Activated CD8-positive, alpha-beta memory T cell treated with anti-CD3 and anti-CD28 coated beads, Interleukin-2, amount 10 ng/mL, durations not matched to agents 7 days and 5 days (primary cell): ENCODE measurements around the gene EIPR1. TPM values are rescaled to one million over a fixed set of nuclear protein-coding genes. Genes with fewer than 3 reads are reported as not detected.
"Not testable (repeated sequence)": the region's sequence is repeated elsewhere in the genome, so short reads cannot be mapped to it uniquely, and the experiment has no call there.

ENCODE experiments used
- ATAC-seq: fragments of 150-1000 bp; cut with Tn5 transposase; one replicate; pipeline ENCODE4 v1.10.0; 2021; ENCODE audit warnings: moderate library complexity
- CTCF ChIA-PET: fragments of 350-600 bp; sonication (Branson Sonifier 250); formaldehyde crosslinking; loops from one replicate; lab custom pipeline; 2021; ENCODE audit warnings: antibody characterized with exemption; lab: Charles Lee
- DNase-seq: peaks from one replicate; pipeline ENCODE4 v3.0.0-alpha.2; 2020
- H3K27ac Mint-ChIP-seq: one replicate; pipeline ENCODE4 v1.8.0; 2021; ENCODE audit warnings: mild to moderate bottlenecking, mixed read lengths
- H3K27me3 Mint-ChIP-seq: one replicate; pipeline ENCODE4 v1.8.0; 2021; ENCODE audit warnings: mixed read lengths
- H3K36me3 Mint-ChIP-seq: one replicate; pipeline ENCODE4 v1.8.0; 2021; ENCODE audit warnings: mild to moderate bottlenecking, mixed read lengths
- H3K4me1 Mint-ChIP-seq: one replicate; pipeline ENCODE4 v1.8.0; 2021; ENCODE audit warnings: mixed read lengths
- H3K4me3 Mint-ChIP-seq: one replicate; pipeline ENCODE4 v1.8.0; 2021; ENCODE audit warnings: mild to moderate bottlenecking, moderate library complexity, mixed read lengths
- H3K9me3 Mint-ChIP-seq: one replicate; pipeline ENCODE4 v1.8.0; 2022; ENCODE audit warnings: low read depth, mixed read lengths
- total RNA-seq, 2 experiments: library from RNA; stranded (reverse); gene quantifications; one replicate each; pipeline ENCODE4 v1.2.3, GENCODE V29; 2021

The EIPR1 gene
- total RNA-seq, 2 experiments from 2014 or later, result 40.7 to 44.7 TPM

GRCh38 chr2:3368261-3368722, 9.3 kb downstream of the EIPR1 start:
- no peak for ATAC-seq
- no peak for DNase-seq
- H3K36me3 Mint-ChIP-seq, result peaks cover 13% of the 10 kb centered on the region
- H3K4me3 Mint-ChIP-seq, result no peak overlapping the region
- peaks cover 6% of the 10 kb centered on the region for H3K4me1 Mint-ChIP-seq
- peaks cover 2% of the 10 kb centered on the region for H3K9me3 Mint-ChIP-seq
- CTCF ChIA-PET, result no interaction called here
- no peak overlapping the region for H3K27ac Mint-ChIP-seq
- H3K27me3 Mint-ChIP-seq, result no peaks in the 10 kb centered on the region

DNA sequence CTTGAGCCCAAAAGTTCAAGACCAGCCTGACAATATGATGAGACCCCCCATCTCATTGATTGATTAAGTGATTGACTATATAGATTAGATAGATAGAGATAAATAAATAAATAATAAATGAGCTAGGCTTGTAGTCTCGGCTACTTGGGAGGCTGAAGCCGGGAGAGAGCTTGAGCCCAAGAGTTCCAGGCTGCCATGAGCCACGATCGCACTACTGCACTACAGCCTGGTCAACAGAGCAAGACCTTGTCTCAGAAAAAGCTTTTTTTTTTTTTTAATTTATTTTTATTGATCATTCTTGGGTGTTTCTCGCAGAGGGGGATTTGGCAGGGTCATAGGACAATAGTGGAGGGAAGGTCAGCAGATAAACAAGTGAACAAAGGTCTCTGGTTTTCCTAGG, 12.4 kb downstream of the EIPR1 start:
- CTCF ChIA-PET, result no interaction called here
- H3K27me3 Mint-ChIP-seq, result no peaks in the 10 kb centered on the region
- H3K27ac Mint-ChIP-seq, result no peak overlapping the region
- peaks cover 2% of the 10 kb centered on the region for H3K9me3 Mint-ChIP-seq
- DNase-seq (no peak), ATAC-seq (no peak)
- peaks cover 13% of the 10 kb centered on the region for H3K36me3 Mint-ChIP-seq
- no peak overlapping the region for H3K4me3 Mint-ChIP-seq
- H3K4me1 Mint-ChIP-seq, result peaks cover 31% of the 10 kb centered on the region

GRCh38 chr2:3361518-3362389, 15.9 kb downstream of the EIPR1 start:
- H3K4me1 Mint-ChIP-seq, result peaks cover 38% of the 10 kb centered on the region

DNA sequence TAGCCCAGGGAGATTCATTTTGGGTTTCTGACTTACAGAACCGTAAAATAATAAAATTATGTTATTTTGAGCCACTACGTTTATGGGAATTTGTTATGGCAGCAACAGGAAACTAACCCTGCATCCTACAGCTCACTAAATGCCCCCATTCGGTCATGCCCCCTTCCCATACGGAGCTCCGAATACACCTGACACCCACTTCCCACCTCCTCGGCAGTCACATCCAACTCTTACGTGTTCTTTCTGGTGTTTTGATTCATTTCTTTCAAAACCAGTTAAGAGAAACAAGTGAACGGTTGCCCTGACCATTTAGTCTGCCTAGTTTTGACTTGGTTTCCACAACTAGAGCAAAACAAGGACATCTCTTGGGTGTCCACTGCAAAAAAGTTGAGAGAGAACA, 19.7 kb downstream of the EIPR1 start:
- Mint-ChIP-seq H3K36me3 (peaks cover 14% of the 10 kb centered on the region), H3K27me3 (no peaks in the 10 kb centered on the region), H3K4me1 (peaks cover 31% of the 10 kb centered on the region), H3K4me3 (no peak overlapping the region), H3K27ac (no peak overlapping the region), H3K9me3 (no peaks in the 10 kb centered on the region)
- CTCF ChIA-PET, result no interaction called here
- DNase-seq (no peak), ATAC-seq (no peak)

More at GRCh38 chr2:3361518-3362389, 15.9 kb downstream of the EIPR1 start:
- H3K27me3 Mint-ChIP-seq, result no peaks in the 10 kb centered on the region
- DNase-seq (no peak), ATAC-seq (no peak)
- H3K9me3 Mint-ChIP-seq, result no peaks in the 10 kb centered on the region
- H3K4me3 Mint-ChIP-seq, result no peak overlapping the region
- H3K27ac Mint-ChIP-seq, result peak overlapping the region; percentile 14
- CTCF ChIA-PET, result no interaction called here
- peaks cover 3% of the 10 kb centered on the region for H3K36me3 Mint-ChIP-seq

DNA sequence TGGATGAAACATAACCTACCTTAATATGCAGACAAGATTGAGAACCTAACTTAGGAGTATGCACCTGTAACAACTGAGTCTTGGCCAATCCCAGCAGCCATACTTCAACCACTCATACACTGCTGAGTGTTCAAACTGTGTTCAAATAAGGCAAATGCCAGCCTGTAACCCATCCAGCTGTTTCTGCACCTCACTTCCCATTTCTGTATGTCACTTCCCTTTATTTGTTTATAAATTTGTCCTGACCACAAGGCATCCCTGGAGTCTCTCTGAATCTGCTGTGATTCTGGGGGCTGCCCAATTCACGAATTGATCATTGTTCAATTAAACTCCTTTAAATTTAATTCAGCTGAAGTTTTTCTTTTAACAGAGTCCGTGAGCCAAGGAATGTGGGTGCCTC, 20.2 kb downstream of the EIPR1 start:
- H3K4me3 Mint-ChIP-seq, CTCF ChIA-PET, H3K27me3 Mint-ChIP-seq, H3K9me3 Mint-ChIP-seq, ATAC-seq, H3K27ac Mint-ChIP-seq, DNase-seq: not testable (repeated sequence)
- Mint-ChIP-seq H3K4me1 (peaks cover 27% of the 10 kb centered on the region), H3K36me3 (peaks cover 18% of the 10 kb centered on the region)

GRCh38 chr2:3356799-3357198, 20.8 kb downstream of the EIPR1 start:
- Mint-ChIP-seq H3K27ac (peak overlapping the region; percentile 31), H3K36me3 (peaks cover 23% of the 10 kb centered on the region), H3K9me3 (peaks cover 6% of the 10 kb centered on the region), H3K4me3 (no peak overlapping the region), H3K27me3 (no peaks in the 10 kb centered on the region), H3K4me1 (peaks cover 20% of the 10 kb centered on the region)
- CTCF ChIA-PET, result no interaction called here
- ATAC-seq, result no peak
- DNase-seq, result no peak

- Mint-ChIP-seq H3K36me3 (peaks cover 30% of the 10 kb centered on the region), H3K4me3 (no peak overlapping the region), H3K27ac (peak overlapping the region; percentile 40), H3K9me3 (peaks cover 9% of the 10 kb centered on the region), H3K4me1 (peaks cover 14% of the 10 kb centered on the region), H3K27me3 (no peaks in the 10 kb centered on the region)
- CTCF ChIA-PET, result interaction anchor here (1.0 kb wide), 1 partner anchor 296 kb away, joined by 3 read pairs; no protein-coding TSS in a partner anchor
- ATAC-seq (no peak), DNase-seq (no peak)
Measured at GRCh38 chr2:3355951-3356569, 21.6 kb downstream of the EIPR1 start.

- H3K36me3 Mint-ChIP-seq, result peaks cover 40% of the 10 kb centered on the region
- CTCF ChIA-PET, result no interaction called here
- H3K27me3 Mint-ChIP-seq, result no peaks in the 10 kb centered on the region
- H3K27ac Mint-ChIP-seq, result no peak overlapping the region
- no peak for ATAC-seq
- peaks cover 11% of the 10 kb centered on the region for H3K4me1 Mint-ChIP-seq
- DNase-seq, result no peak
- peaks cover 15% of the 10 kb centered on the region for H3K9me3 Mint-ChIP-seq
- H3K4me3 Mint-ChIP-seq, result no peak overlapping the region
Measured at GRCh38 chr2:3354986-3355385, 22.6 kb downstream of the EIPR1 start.

- Mint-ChIP-seq H3K4me1 (no peaks in the 10 kb centered on the region), H3K36me3 (peaks cover 64% of the 10 kb centered on the region), H3K9me3 (peaks cover 15% of the 10 kb centered on the region), H3K4me3 (no peak overlapping the region), H3K27ac (no peak overlapping the region), H3K27me3 (no peaks in the 10 kb centered on the region)
- CTCF ChIA-PET, result no interaction called here
- DNase-seq, result no peak
- no peak for ATAC-seq
Measured at GRCh38 chr2:3349211-3349693, 28.4 kb downstream of the EIPR1 start.

DNA sequence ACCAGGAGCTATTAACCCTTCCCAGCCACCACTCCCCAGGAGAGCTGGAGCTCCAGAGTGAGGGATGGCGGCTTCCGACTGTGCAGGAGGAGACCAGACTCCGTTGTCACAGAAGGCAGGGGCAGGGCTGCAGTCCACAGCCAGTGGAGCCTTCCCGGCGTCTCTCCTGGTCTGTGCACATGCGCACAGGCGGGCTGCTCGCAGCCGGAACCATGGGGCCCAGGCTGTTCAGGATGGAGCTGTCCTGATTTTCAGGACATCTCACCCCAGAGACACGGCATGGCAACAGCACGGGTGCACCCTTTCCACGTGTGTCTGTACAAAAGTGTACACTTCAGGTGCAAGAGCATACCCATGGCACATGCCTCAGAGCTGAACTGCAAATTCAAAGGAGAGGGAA, 28.9 kb downstream of the EIPR1 start:
- Mint-ChIP-seq H3K4me3 (no peak overlapping the region), H3K27ac (no peak overlapping the region), H3K4me1 (no peaks in the 10 kb centered on the region), H3K9me3 (peaks cover 15% of the 10 kb centered on the region), H3K36me3 (peaks cover 59% of the 10 kb centered on the region), H3K27me3 (no peaks in the 10 kb centered on the region)
- ATAC-seq, result no peak
- CTCF ChIA-PET, result no interaction called here
- DNase-seq, result no peak

DNA sequence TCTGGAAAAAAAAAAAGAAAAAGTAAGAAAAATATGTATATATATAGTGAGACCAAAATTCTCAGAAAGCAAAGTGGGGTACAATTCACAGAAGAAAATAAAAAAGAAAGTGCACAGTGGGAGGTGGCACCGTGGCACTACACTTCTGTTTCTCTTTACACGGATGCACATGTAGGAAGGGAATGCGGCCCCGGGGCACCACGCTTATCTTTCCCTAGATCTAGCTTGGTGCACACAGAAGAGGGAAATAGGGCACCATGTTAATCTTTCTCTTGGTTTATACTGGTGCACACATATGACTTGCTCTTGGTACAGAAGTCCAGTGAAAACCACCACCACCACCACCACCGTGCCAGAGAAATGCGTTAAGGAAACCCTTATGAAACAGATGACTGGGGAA, 32.0 kb downstream of the EIPR1 start:
- H3K4me1 Mint-ChIP-seq, result peaks cover 2% of the 10 kb centered on the region
- H3K27me3 Mint-ChIP-seq, result no peaks in the 10 kb centered on the region
- H3K36me3 Mint-ChIP-seq, result peaks cover 32% of the 10 kb centered on the region
- DNase-seq (no peak), ATAC-seq (no peak)
- CTCF ChIA-PET, result no interaction called here
- H3K9me3 Mint-ChIP-seq, result peaks cover 5% of the 10 kb centered on the region
- H3K4me3 Mint-ChIP-seq, result no peak overlapping the region
- no peak overlapping the region for H3K27ac Mint-ChIP-seq

GRCh38 chr2:3344897-3345296, 32.7 kb downstream of the EIPR1 start:
- no peak for DNase-seq
- Mint-ChIP-seq H3K4me1 (peaks cover 2% of the 10 kb centered on the region), H3K36me3 (peaks cover 28% of the 10 kb centered on the region), H3K27ac (no peak overlapping the region), H3K9me3 (no peaks in the 10 kb centered on the region), H3K27me3 (no peaks in the 10 kb centered on the region), H3K4me3 (no peak overlapping the region)
- no peak for ATAC-seq
- CTCF ChIA-PET, result no interaction called here

DNA sequence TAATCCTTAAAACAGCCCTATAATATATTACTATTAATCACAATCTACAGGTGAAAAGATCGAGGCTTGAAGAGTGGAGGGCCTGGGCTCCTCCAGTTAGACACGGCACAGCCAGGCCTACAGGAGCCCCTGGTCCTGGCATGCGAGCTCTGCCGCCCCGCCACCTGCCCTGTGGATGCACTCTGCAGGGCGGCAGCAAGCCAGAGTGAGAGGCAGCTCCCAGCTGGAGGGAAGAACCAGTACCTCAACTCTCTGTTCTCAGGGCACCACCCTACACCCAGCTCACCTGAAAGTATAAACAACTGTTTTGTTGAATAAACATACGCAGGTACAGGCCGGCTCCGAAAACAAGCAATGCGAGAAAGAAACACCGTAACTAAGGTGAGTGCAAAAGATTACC, 34.6 kb downstream of the EIPR1 start:
- no peak for DNase-seq
- CTCF ChIA-PET, result no interaction called here

GRCh38 chr2:3342324-3342723, 35.3 kb downstream of the EIPR1 start:
- Mint-ChIP-seq H3K4me3 (no peak overlapping the region), H3K9me3 (no peaks in the 10 kb centered on the region), H3K36me3 (peaks cover 19% of the 10 kb centered on the region), H3K4me1 (peaks cover 2% of the 10 kb centered on the region), H3K27ac (no peak overlapping the region), H3K27me3 (no peaks in the 10 kb centered on the region)
- no peak for ATAC-seq
- DNase-seq, result no peak
- CTCF ChIA-PET, result no interaction called here

More for the DNA sequence above, 34.6 kb downstream of the EIPR1 start:
- Mint-ChIP-seq H3K4me3 (no peak overlapping the region), H3K9me3 (no peaks in the 10 kb centered on the region), H3K36me3 (peaks cover 20% of the 10 kb centered on the region), H3K27ac (no peak overlapping the region), H3K27me3 (no peaks in the 10 kb centered on the region), H3K4me1 (peaks cover 2% of the 10 kb centered on the region)
- ATAC-seq, result no peak
